GM21717 (cell line): ENCODE results near the gene KCNMA1.

Source experiments
- ATAC-seq: cut with Tn5 transposase; IDR thresholded peaks from one replicate; pipeline ENCODE4 v1.9.1; 2021; ENCODE audit warnings: mild to moderate bottlenecking, moderate library complexity; ENCODE audit not compliant: unreplicated experiment

KCNMA1 gene

GRCh38 chr10:77261146-77261545 is 376.5 kb downstream of the KCNMA1 start:
- ATAC-seq, result no peak

GRCh38 chr10:77259171-77259874 is 378.3 kb downstream of the KCNMA1 start:
- ATAC-seq, result no peak

GRCh38 chr10:77256346-77256745 is 381.3 kb downstream of the KCNMA1 start:
- no peak for ATAC-seq

GRCh38 chr10:77253556-77254064 is 384.0 kb downstream of the KCNMA1 start:
- no peak for ATAC-seq

GRCh38 chr10:77253147-77253545 is 384.5 kb downstream of the KCNMA1 start:
- no peak for ATAC-seq

- no peak for ATAC-seq
Observed at GRCh38 chr10:77252380-77253146, 385.0 kb downstream of the KCNMA1 start.

GRCh38 chr10:77251297-77252013 is 386.2 kb downstream of the KCNMA1 start:
- ATAC-seq, result no peak

GRCh38 chr10:77249901-77250459 is 387.6 kb downstream of the KCNMA1 start:
- ATAC-seq, result no peak

- ATAC-seq, result no peak
Observed at GRCh38 chr10:77248104-77248790, 389.4 kb downstream of the KCNMA1 start.

- ATAC-seq, result no peak
Observed at GRCh38 chr10:77247031-77247990, 390.3 kb downstream of the KCNMA1 start.

- no peak for ATAC-seq
Observed at GRCh38 chr10:77245953-77246352, 391.7 kb downstream of the KCNMA1 start.

GRCh38 chr10:77244746-77245145 is 392.9 kb downstream of the KCNMA1 start:
- ATAC-seq, result no peak

- ATAC-seq, result no peak
Observed at GRCh38 chr10:77244286-77244685, 393.3 kb downstream of the KCNMA1 start.

- no peak for ATAC-seq
Observed at GRCh38 chr10:77241350-77241725, 396.3 kb downstream of the KCNMA1 start.

- no peak for ATAC-seq
Observed at GRCh38 chr10:77240706-77241349, 396.8 kb downstream of the KCNMA1 start.

- ATAC-seq, result no peak
Observed at GRCh38 chr10:77240041-77240652, 397.5 kb downstream of the KCNMA1 start.

- ATAC-seq, result no peak
Observed at GRCh38 chr10:77237120-77237519, 400.5 kb downstream of the KCNMA1 start.

- ATAC-seq, result no peak
Observed at GRCh38 chr10:77236700-77237099, 400.9 kb downstream of the KCNMA1 start.

- ATAC-seq, result no peak
Observed at GRCh38 chr10:77236029-77236428, 401.6 kb downstream of the KCNMA1 start.
